Activated B cell treated with CpG ODN at 0.5 μM for 24 hours (primary cell): ENCODE data around the gene EMILIN2. TPM values are rescaled to one million over a fixed set of nuclear protein-coding genes. Genes with fewer than 3 reads are reported as not detected.

Source experiments
- ATAC-seq: fragments of 200-7000 bp; cut with Tn5 transposase; one replicate; pipeline ENCODE4 v1.10.0; 2021; ENCODE audit warnings: low read depth, mild to moderate bottlenecking, moderate library complexity
- CTCF ChIA-PET: fragments of 350-600 bp; sonication (Branson Sonifier 250); formaldehyde crosslinking; loops from one replicate; lab custom pipeline; 2021; ENCODE audit warnings: antibody characterized with exemption; lab: Charles Lee
- POLR2A ChIA-PET: fragments of 350-600 bp; sonication (Branson Sonifier 250); formaldehyde crosslinking; loops from one replicate; lab custom pipeline; 2021; ENCODE audit warnings: antibody characterized with exemption; lab: Charles Lee
- DNase-seq: peaks from one replicate; pipeline ENCODE4 v3.0.0; 2022
- H3K27ac Mint-ChIP-seq: one replicate; pipeline ENCODE4 v1.8.0; 2020; ENCODE audit warnings: mixed read lengths
- H3K27me3 Mint-ChIP-seq: one replicate; pipeline ENCODE4 v1.8.0; 2021; ENCODE audit warnings: mixed read lengths
- H3K36me3 Mint-ChIP-seq: one replicate; pipeline ENCODE4 v1.8.0; 2021; ENCODE audit warnings: low read depth, mixed read lengths
- H3K4me1 Mint-ChIP-seq: one replicate; pipeline ENCODE4 v1.8.0; 2021; ENCODE audit warnings: mixed read lengths
- H3K4me3 Mint-ChIP-seq: one replicate; pipeline ENCODE4 v1.8.0; 2020; ENCODE audit warnings: mild to moderate bottlenecking, mixed read lengths
- H3K9me3 Mint-ChIP-seq: one replicate; pipeline ENCODE4 v1.8.0; 2020; ENCODE audit warnings: mixed read lengths
- CTCF ChIP-seq: fragments of 200-600 bp; IDR thresholded peaks from one replicate; pipeline ENCODE4 v1.8.0; 2022; ENCODE audit warnings: antibody characterized with exemption, mild to moderate bottlenecking
- intact Hi-C: fragments of 100-400 bp; cut with micrococcal nuclease; formaldehyde crosslinking; loops from one replicate; pipeline ENCODE4 v1.15.1; 2024
- total RNA-seq: library from RNA; stranded (reverse); gene quantifications from 2 replicates; pipeline ENCODE4 v1.2.3, GENCODE V29; 2022

Gene EMILIN2
- total RNA-seq, 1 donor from 2014 or later: 80.9 TPM

GRCh38 chr18:2869207-2869606 lies 22.4 kb downstream of the EMILIN2 start:
- Mint-ChIP-seq H3K27me3 (no peaks in the 10 kb centered on the region), H3K36me3 (peaks cover 6% of the 10 kb centered on the region)

GRCh38 chr18:2871111-2871720 lies 24.4 kb downstream of the EMILIN2 start:
- Mint-ChIP-seq H3K4me3 (no peak overlapping the region), H3K27me3 (no peaks in the 10 kb centered on the region), H3K4me1 (no peaks in the 10 kb centered on the region), H3K27ac (no peak overlapping the region), H3K9me3 (peaks cover 2% of the 10 kb centered on the region), H3K36me3 (peaks cover 3% of the 10 kb centered on the region)
- CTCF ChIA-PET: no interaction called here
- TF ChIP-seq CTCF: no peak
- POLR2A ChIA-PET: no interaction called here
- DNase-seq (no peak), ATAC-seq (no peak)
- intact Hi-C loops: no loop called here

More at GRCh38 chr18:2869207-2869606, 22.4 kb downstream of the EMILIN2 start:
- ATAC-seq (no peak), DNase-seq (no peak)
- Mint-ChIP-seq H3K27ac (no peak overlapping the region), H3K4me3 (no peak overlapping the region), H3K4me1 (peaks cover 5% of the 10 kb centered on the region), H3K9me3 (peaks cover 4% of the 10 kb centered on the region)
- ChIA-PET POLR2A (no interaction called here), CTCF (no interaction called here)
- no peak for TF ChIP-seq CTCF
- intact Hi-C loops: no loop called here

- DNase-seq (no peak), ATAC-seq (no peak)
- intact Hi-C loops: no loop called here
- Mint-ChIP-seq H3K4me3 (no peak overlapping the region), H3K27me3 (no peaks in the 10 kb centered on the region), H3K9me3 (no peaks in the 10 kb centered on the region), H3K4me1 (no peaks in the 10 kb centered on the region), H3K36me3 (no peaks in the 10 kb centered on the region), H3K27ac (no peak overlapping the region)
- ChIA-PET POLR2A (no interaction called here), CTCF (no interaction called here)
- TF ChIP-seq CTCF: no peak
Measured at GRCh38 chr18:2872095-2872494, 25.3 kb downstream of the EMILIN2 start.

GRCh38 chr18:2874765-2875164 lies 28.0 kb downstream of the EMILIN2 start:
- H3K4me1 Mint-ChIP-seq: no peaks in the 10 kb centered on the region
- intact Hi-C loops: no loop called here
- CTCF ChIA-PET: no interaction called here

More at GRCh38 chr18:2874765-2875164, 28.0 kb downstream of the EMILIN2 start:
- H3K27ac Mint-ChIP-seq: no peak overlapping the region
- H3K9me3 Mint-ChIP-seq: no peaks in the 10 kb centered on the region
- H3K27me3 Mint-ChIP-seq: no peaks in the 10 kb centered on the region
- H3K36me3 Mint-ChIP-seq: peaks cover 3% of the 10 kb centered on the region
- TF ChIP-seq CTCF: no peak
- H3K4me3 Mint-ChIP-seq: no peak overlapping the region
- POLR2A ChIA-PET: no interaction called here
- ATAC-seq (no peak), DNase-seq (no peak)
